GM23338 (cell line): ENCODE measurements around the gene CDKAL1. TPM values are rescaled to one million over a fixed set of nuclear protein-coding genes. Genes with fewer than 3 reads are reported as not detected.
A peak's percentile ranks its signal among the peaks of the same experiment; 100 is the strongest.

Experiments
- ATAC-seq: fragments of 200-7000 bp; cut with Tn5 transposase; 3 replicates; pipeline ENCODE4 v1.9.1; 2020
- DNase-seq: peaks from one replicate; pipeline ENCODE4 v3.0.0-alpha.2; 2015; ENCODE audit warnings: low spot score
- H2AFZ ChIP-seq: fragments of 200-600 bp; sonication (generic); 2 replicates; pipeline ENCODE4 v1.8.0; 2016; ENCODE audit warnings: antibody characterized with exemption, mild to moderate bottlenecking, moderate library complexity
- H3F3A ChIP-seq: fragments of 200-600 bp; sonication (generic); replicated peaks from 2 replicates; pipeline ENCODE4 v1.8.0; 2017; ENCODE audit warnings: antibody characterized with exemption, mixed run types, low read depth
- H3K27ac ChIP-seq: fragments of 200-600 bp; sonication (generic); 2 replicates; pipeline ENCODE4 v1.6.1; 2016; ENCODE audit warnings: low read depth
- H3K27me3 ChIP-seq: fragments of 200-600 bp; sonication (generic); 2 replicates; pipeline ENCODE4 v1.8.0; 2016; ENCODE audit warnings: mild to moderate bottlenecking, mixed run types, moderate library complexity; ENCODE audit not compliant: insufficient read depth
- H3K36me3 ChIP-seq: fragments of 200-600 bp; sonication (generic); 2 replicates; pipeline ENCODE4 v1.8.0; 2016; ENCODE audit warnings: mild to moderate bottlenecking; ENCODE audit not compliant: insufficient read depth
- H3K4me1 ChIP-seq: fragments of 200-600 bp; sonication (generic); 2 replicates; pipeline ENCODE4 v1.8.0; 2016; ENCODE audit warnings: mild to moderate bottlenecking, moderate library complexity; ENCODE audit not compliant: insufficient read depth
- H3K4me2 ChIP-seq: fragments of 200-600 bp; sonication (generic); 2 replicates; pipeline ENCODE4 v1.7.1; 2017; ENCODE audit warnings: mixed run types
- H3K4me3 ChIP-seq: fragments of 200-600 bp; sonication (generic); 2 replicates; pipeline ENCODE4 v1.6.1; 2016; ENCODE audit warnings: mixed run types
- H3K79me2 ChIP-seq: fragments of 200-600 bp; sonication (generic); replicated peaks from 2 replicates; pipeline ENCODE4 v1.8.0; 2017; ENCODE audit warnings: mild to moderate bottlenecking; ENCODE audit not compliant: insufficient read depth
- H3K9me2 ChIP-seq: fragments of 200-600 bp; sonication (generic); 2 replicates; pipeline ENCODE4 v1.8.0; 2017; ENCODE audit not compliant: insufficient read depth
- H4K20me1 ChIP-seq: fragments of 200-600 bp; sonication (generic); replicated peaks from 2 replicates; pipeline ENCODE4 v1.8.0; 2017; ENCODE audit warnings: mild to moderate bottlenecking; ENCODE audit not compliant: insufficient read depth
- H3K27ac Mint-ChIP-seq: 2 replicates; pipeline ENCODE4 v1.8.0; 2020; ENCODE audit warnings: inconsistent platforms, mild to moderate bottlenecking, moderate library complexity, mixed read lengths
- H3K27me3 Mint-ChIP-seq: 3 replicates; pipeline ENCODE4 v1.8.0; 2022; ENCODE audit warnings: low read depth, mild to moderate bottlenecking, moderate library complexity, mixed read lengths, inconsistent platforms; ENCODE audit not compliant: insufficient read depth, poor library complexity
- H3K36me3 Mint-ChIP-seq: 3 replicates; pipeline ENCODE4 v1.8.0; 2021; ENCODE audit warnings: low read depth, mild to moderate bottlenecking, inconsistent platforms, moderate library complexity, mixed read lengths
- H3K4me1 Mint-ChIP-seq: 3 replicates; pipeline ENCODE4 v1.8.0; 2020; ENCODE audit warnings: mild to moderate bottlenecking, inconsistent platforms, mixed read lengths
- H3K4me3 Mint-ChIP-seq: 3 replicates; pipeline ENCODE4 v1.8.0; 2021; ENCODE audit warnings: moderate library complexity, mild to moderate bottlenecking, inconsistent platforms, mixed read lengths
- H3K9me3 Mint-ChIP-seq: 3 replicates; pipeline ENCODE4 v1.8.0; 2020; ENCODE audit warnings: moderate library complexity, mild to moderate bottlenecking, inconsistent platforms, mixed read lengths
- CREB1 ChIP-seq: fragments of 250-450 bp; sonication (Bioruptor Pico); IDR thresholded peaks from 2 replicates; pipeline ENCODE4 v1.5.0; 2020; ENCODE audit warnings: low read depth, mild to moderate bottlenecking, moderate library complexity
- EZH2 ChIP-seq: fragments of 200-600 bp; sonication (generic); IDR thresholded peaks from one replicate; pipeline ENCODE4 v1.8.0; 2017; ENCODE audit warnings: antibody characterized with exemption, mild to moderate bottlenecking, low read depth; ENCODE audit not compliant: unreplicated experiment
- EZH2phosphoT487 ChIP-seq: fragments of 200-600 bp; sonication (generic); IDR thresholded peaks from one replicate; pipeline ENCODE4 v1.8.1; 2018; ENCODE audit warnings: antibody characterized with exemption; ENCODE audit not compliant: unreplicated experiment
- JUNB ChIP-seq: IDR thresholded peaks from one replicate; pipeline ENCODE4 v1.6.1; 2016; ENCODE audit warnings: antibody characterized with exemption; ENCODE audit not compliant: unreplicated experiment
- NANOG ChIP-seq: IDR thresholded peaks from 2 replicates; pipeline ENCODE4 v1.6.1; 2016; ENCODE audit warnings: antibody characterized with exemption, borderline replicate concordance
- POLR2AphosphoS5 ChIP-seq: IDR thresholded peaks from 2 replicates; pipeline ENCODE4 v1.6.1; 2016; ENCODE audit warnings: antibody characterized with exemption, low read depth
- STAT1 ChIP-seq: IDR thresholded peaks from one replicate; pipeline ENCODE4 v1.6.1; 2016; ENCODE audit warnings: antibody characterized with exemption; ENCODE audit not compliant: unreplicated experiment
- ZNF114 ChIP-seq: fragments of 250-450 bp; sonication (Bioruptor Pico); IDR thresholded peaks from 2 replicates; pipeline ENCODE4 v1.5.0; 2020; ENCODE audit warnings: mild to moderate bottlenecking, moderate library complexity
- ZNF331 ChIP-seq: fragments of 250-450 bp; sonication (Bioruptor Pico); IDR thresholded peaks from 2 replicates; pipeline ENCODE4 v1.5.0; 2020; ENCODE audit warnings: low read depth, mild to moderate bottlenecking, moderate library complexity
- polyA plus RNA-seq: library from polyadenylated mRNA; unstranded; fragments of >200 nt; fragmentation: Nextera tagmentation; extraction: Ambion mirVana; gene quantifications from 2 replicates; pipeline ENCODE4 v1.2.1, GENCODE V29; 2016
- total RNA-seq: library from RNA; depleted of rRNA; stranded (reverse); fragments of >200 nt; shearing (Covaris generic); gene quantifications from 2 replicates; pipeline ENCODE4 v1.2.3, GENCODE V29; 2014
- TF ChIP-seq, protein P1 (sequence below), 2 experiments: fragments of 200-600 bp in 1 of 2; sonication (generic) in 1 of 2; conservative IDR thresholded peaks; 2 replicates each; pipeline versions ENCODE4 v1.5.1 to v1.6.1; 2016 to 2017; ENCODE audit warnings: antibody characterized with exemption in 2 of 2, low read depth in 2 of 2, mild to moderate bottlenecking in 2 of 2, moderate library complexity in 1 of 2
- TF ChIP-seq, protein P2 (sequence below): IDR thresholded peaks from one replicate; pipeline ENCODE4 v1.6.1; 2018; ENCODE audit warnings: antibody characterized with exemption; ENCODE audit not compliant: unreplicated experiment
- TF ChIP-seq, protein P3 (sequence below): fragments of 250-450 bp; sonication (Bioruptor Pico); IDR thresholded peaks from 2 replicates; pipeline ENCODE4 v1.5.0; 2020; ENCODE audit warnings: mild to moderate bottlenecking, moderate library complexity
- TF ChIP-seq, protein P4 (sequence below): IDR thresholded peaks from 2 replicates; pipeline ENCODE4 v1.6.1; 2016; ENCODE audit warnings: antibody characterized with exemption

The CDKAL1 gene
- total and polyA plus RNA-seq, 2 experiments from 2014 or later, result 17.8 to 35.0 TPM

DNA sequence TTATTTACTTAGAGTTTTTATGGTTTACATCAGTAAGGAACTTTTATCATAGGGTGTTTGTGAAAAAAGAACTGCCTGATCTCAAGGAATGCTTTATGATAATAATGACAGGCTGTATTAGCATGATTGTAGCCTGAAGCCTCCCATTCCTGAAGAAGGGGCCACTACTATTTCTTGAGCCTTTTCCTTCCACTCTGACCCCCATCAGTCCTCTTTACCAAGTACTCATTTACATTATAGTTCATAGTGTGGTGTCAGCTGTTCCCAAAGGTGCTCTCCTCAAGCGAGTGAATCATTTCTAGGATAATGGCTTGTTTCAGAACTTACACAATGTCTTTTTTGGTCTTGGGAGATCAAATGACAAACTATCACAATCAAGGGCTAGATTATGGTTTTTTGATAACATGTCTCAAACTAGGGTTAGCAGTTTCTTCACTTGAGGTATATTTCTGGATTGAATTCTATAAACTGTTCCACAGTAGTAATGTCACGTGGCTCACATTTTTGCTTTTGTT is 283.6 kb downstream of the CDKAL1 start:
- H3K27me3 ChIP-seq, result no peaks in the 10 kb centered on the region
- no peak for TF ChIP-seq POLR2AphosphoS5
- TF ChIP-seq EZH2, result no peak
- no peak for TF ChIP-seq ZNF114
- TF ChIP-seq, protein P1, sequence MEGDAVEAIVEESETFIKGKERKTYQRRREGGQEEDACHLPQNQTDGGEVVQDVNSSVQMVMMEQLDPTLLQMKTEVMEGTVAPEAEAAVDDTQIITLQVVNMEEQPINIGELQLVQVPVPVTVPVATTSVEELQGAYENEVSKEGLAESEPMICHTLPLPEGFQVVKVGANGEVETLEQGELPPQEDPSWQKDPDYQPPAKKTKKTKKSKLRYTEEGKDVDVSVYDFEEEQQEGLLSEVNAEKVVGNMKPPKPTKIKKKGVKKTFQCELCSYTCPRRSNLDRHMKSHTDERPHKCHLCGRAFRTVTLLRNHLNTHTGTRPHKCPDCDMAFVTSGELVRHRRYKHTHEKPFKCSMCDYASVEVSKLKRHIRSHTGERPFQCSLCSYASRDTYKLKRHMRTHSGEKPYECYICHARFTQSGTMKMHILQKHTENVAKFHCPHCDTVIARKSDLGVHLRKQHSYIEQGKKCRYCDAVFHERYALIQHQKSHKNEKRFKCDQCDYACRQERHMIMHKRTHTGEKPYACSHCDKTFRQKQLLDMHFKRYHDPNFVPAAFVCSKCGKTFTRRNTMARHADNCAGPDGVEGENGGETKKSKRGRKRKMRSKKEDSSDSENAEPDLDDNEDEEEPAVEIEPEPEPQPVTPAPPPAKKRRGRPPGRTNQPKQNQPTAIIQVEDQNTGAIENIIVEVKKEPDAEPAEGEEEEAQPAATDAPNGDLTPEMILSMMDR (conservative IDR thresholded peaks at IDR 0.05; ENCODE audit: low read depth in 2 of 2), result no peak
- TF ChIP-seq JUNB, result no peak
- TF ChIP-seq, protein P2, sequence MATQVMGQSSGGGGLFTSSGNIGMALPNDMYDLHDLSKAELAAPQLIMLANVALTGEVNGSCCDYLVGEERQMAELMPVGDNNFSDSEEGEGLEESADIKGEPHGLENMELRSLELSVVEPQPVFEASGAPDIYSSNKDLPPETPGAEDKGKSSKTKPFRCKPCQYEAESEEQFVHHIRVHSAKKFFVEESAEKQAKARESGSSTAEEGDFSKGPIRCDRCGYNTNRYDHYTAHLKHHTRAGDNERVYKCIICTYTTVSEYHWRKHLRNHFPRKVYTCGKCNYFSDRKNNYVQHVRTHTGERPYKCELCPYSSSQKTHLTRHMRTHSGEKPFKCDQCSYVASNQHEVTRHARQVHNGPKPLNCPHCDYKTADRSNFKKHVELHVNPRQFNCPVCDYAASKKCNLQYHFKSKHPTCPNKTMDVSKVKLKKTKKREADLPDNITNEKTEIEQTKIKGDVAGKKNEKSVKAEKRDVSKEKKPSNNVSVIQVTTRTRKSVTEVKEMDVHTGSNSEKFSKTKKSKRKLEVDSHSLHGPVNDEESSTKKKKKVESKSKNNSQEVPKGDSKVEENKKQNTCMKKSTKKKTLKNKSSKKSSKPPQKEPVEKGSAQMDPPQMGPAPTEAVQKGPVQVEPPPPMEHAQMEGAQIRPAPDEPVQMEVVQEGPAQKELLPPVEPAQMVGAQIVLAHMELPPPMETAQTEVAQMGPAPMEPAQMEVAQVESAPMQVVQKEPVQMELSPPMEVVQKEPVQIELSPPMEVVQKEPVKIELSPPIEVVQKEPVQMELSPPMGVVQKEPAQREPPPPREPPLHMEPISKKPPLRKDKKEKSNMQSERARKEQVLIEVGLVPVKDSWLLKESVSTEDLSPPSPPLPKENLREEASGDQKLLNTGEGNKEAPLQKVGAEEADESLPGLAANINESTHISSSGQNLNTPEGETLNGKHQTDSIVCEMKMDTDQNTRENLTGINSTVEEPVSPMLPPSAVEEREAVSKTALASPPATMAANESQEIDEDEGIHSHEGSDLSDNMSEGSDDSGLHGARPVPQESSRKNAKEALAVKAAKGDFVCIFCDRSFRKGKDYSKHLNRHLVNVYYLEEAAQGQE, result no peak
- no peak for TF ChIP-seq CREB1 (CRISPR knock-in tag)
- no peak for TF ChIP-seq ZNF331 (CRISPR knock-in tag)
- TF ChIP-seq, protein P3, sequence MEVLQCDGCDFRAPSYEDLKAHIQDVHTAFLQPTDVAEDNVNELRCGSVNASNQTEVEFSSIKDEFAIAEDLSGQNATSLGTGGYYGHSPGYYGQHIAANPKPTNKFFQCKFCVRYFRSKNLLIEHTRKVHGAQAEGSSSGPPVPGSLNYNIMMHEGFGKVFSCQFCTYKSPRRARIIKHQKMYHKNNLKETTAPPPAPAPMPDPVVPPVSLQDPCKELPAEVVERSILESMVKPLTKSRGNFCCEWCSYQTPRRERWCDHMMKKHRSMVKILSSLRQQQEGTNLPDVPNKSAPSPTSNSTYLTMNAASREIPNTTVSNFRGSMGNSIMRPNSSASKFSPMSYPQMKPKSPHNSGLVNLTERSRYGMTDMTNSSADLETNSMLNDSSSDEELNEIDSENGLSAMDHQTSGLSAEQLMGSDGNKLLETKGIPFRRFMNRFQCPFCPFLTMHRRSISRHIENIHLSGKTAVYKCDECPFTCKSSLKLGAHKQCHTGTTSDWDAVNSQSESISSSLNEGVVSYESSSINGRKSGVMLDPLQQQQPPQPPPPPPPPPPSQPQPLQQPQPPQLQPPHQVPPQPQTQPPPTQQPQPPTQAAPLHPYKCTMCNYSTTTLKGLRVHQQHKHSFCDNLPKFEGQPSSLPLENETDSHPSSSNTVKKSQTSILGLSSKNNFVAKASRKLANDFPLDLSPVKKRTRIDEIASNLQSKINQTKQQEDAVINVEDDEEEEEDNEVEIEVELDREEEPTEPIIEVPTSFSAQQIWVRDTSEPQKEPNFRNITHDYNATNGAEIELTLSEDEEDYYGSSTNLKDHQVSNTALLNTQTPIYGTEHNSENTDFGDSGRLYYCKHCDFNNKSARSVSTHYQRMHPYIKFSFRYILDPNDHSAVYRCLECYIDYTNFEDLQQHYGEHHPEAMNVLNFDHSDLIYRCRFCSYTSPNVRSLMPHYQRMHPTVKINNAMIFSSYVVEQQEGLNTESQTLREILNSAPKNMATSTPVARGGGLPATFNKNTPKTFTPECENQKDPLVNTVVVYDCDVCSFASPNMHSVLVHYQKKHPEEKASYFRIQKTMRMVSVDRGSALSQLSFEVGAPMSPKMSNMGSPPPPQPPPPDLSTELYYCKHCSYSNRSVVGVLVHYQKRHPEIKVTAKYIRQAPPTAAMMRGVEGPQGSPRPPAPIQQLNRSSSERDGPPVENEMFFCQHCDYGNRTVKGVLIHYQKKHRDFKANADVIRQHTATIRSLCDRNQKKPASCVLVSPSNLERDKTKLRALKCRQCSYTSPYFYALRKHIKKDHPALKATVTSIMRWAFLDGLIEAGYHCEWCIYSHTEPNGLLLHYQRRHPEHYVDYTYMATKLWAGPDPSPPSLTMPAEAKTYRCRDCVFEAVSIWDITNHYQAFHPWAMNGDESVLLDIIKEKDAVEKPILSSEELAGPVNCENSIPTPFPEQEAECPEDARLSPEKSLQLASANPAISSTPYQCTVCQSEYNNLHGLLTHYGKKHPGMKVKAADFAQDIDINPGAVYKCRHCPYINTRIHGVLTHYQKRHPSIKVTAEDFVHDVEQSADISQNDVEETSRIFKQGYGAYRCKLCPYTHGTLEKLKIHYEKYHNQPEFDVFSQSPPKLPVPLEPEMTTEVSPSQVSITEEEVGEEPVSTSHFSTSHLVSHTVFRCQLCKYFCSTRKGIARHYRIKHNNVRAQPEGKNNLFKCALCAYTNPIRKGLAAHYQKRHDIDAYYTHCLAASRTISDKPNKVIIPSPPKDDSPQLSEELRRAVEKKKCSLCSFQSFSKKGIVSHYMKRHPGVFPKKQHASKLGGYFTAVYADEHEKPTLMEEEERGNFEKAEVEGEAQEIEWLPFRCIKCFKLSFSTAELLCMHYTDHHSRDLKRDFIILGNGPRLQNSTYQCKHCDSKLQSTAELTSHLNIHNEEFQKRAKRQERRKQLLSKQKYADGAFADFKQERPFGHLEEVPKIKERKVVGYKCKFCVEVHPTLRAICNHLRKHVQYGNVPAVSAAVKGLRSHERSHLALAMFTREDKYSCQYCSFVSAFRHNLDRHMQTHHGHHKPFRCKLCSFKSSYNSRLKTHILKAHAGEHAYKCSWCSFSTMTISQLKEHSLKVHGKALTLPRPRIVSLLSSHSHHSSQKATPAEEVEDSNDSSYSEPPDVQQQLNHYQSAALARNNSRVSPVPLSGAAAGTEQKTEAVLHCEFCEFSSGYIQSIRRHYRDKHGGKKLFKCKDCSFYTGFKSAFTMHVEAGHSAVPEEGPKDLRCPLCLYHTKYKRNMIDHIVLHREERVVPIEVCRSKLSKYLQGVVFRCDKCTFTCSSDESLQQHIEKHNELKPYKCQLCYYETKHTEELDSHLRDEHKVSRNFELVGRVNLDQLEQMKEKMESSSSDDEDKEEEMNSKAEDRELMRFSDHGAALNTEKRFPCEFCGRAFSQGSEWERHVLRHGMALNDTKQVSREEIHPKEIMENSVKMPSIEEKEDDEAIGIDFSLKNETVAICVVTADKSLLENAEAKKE (CRISPR knock-in tag), result no peak
- no peak for TF ChIP-seq NANOG
- TF ChIP-seq STAT1, result no peak
- no peak for TF ChIP-seq EZH2phosphoT487
- TF ChIP-seq, protein P4, sequence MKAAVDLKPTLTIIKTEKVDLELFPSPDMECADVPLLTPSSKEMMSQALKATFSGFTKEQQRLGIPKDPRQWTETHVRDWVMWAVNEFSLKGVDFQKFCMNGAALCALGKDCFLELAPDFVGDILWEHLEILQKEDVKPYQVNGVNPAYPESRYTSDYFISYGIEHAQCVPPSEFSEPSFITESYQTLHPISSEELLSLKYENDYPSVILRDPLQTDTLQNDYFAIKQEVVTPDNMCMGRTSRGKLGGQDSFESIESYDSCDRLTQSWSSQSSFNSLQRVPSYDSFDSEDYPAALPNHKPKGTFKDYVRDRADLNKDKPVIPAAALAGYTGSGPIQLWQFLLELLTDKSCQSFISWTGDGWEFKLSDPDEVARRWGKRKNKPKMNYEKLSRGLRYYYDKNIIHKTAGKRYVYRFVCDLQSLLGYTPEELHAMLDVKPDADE, result no peak

More for the DNA sequence above, 283.6 kb downstream of the CDKAL1 start:
- H3F3A ChIP-seq, result no peaks in the 10 kb centered on the region
- Mint-ChIP-seq H3K27me3 (peaks cover 2% of the 10 kb centered on the region), H3K9me3 (no peaks in the 10 kb centered on the region), H3K36me3 (peaks cover 4% of the 10 kb centered on the region; the same call in 2 of the 3 replicates), H3K4me3 (no peak overlapping the region), H3K4me1 (peaks cover 16% of the 10 kb centered on the region), H3K27ac (peak overlapping the region; percentile 69; the same call in 1 of the 2 replicates)
- H2AFZ ChIP-seq, result no peak overlapping the region
- no peaks in the 10 kb centered on the region for H3K9me2 ChIP-seq
- no peaks in the 10 kb centered on the region for H3K36me3 ChIP-seq
- DNase-seq (peak; percentile 20), ATAC-seq (peak; percentile 79)
- no peak overlapping the region for H3K27ac ChIP-seq
- peaks cover 10% of the 10 kb centered on the region for H3K4me1 ChIP-seq
- H4K20me1 ChIP-seq, result no peaks in the 10 kb centered on the region
- peak overlapping the region; percentile 2; the same call in 1 of the 2 replicates for H3K4me2 ChIP-seq
- H3K4me3 ChIP-seq, result no peak overlapping the region
- no peaks in the 10 kb centered on the region for H3K79me2 ChIP-seq
